ENCODE results near the gene AP1M1. TPM values are rescaled to one million over a fixed set of nuclear protein-coding genes. Genes with fewer than 3 reads are reported as not detected.

Gene AP1M1
- total RNA-seq, 1 experiment from 2014 or later = 88.7 TPM

DNA sequence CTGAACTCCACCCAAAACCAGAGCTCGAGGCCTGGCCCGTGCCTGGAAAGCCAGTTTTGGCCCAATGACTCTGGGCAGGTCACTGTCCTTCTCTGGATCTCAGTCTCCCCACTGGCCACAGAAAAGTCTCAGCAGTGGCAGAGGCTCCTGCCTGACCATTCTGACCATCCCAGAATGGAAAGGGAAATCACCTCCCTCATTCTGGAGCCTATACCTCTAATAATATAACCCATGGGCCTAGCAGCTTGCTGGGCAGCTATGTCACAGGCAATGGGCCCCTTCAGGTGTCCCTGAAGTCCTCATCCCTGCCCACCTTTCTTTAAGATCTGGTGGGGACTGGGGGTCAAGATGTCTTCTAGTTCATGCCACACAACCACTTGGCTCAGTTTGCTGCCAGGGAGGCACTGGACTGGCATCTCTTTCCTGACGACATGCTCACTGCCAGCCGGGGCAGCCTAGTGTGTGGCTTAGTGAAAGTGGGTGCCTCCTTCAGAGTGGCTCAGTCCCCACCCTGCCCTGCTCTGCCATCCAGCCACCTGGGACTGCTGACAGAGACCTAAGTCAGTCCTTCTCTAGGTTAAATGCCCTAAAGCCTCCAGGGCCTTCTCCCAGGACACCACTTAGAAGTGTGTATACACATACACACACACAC lies 62.6 kb downstream of the AP1M1 start:
- Histone ChIP-seq H3K36me3 (ENCODE audit: control insufficient read depth, insufficient read depth, low read length) (no peaks in the 10 kb centered on the region), H3K27me3 (ENCODE audit: control insufficient read depth, insufficient read depth, low read length) (no peaks in the 10 kb centered on the region), H3K4me3 (ENCODE audit: low read depth in 2 of 2, low read length in 2 of 2) (no peak overlapping the region), H3K4me1 (ENCODE audit: control insufficient read depth, insufficient read depth, low read length) (no peaks in the 10 kb centered on the region), H3K27ac (ENCODE audit: low read length) (no peak overlapping the region), H3K9me3 (ENCODE audit: control insufficient read depth, insufficient read depth, low read depth, low read length) (no peaks in the 10 kb centered on the region)
- CTCF ChIA-PET = interaction anchor here (0.6 kb wide), 1 partner anchor 18 kb away, joined by 6 read pairs; no protein-coding TSS in a partner anchor
- in situ Hi-C loops (cut with HindIII; ENCODE audit: low pct_unique_long_range_greater_than_20kb, low sequenced_read_pairs) = no loop called here
- POLR2A ChIA-PET = no interaction called here
- TF ChIP-seq, protein P1, sequence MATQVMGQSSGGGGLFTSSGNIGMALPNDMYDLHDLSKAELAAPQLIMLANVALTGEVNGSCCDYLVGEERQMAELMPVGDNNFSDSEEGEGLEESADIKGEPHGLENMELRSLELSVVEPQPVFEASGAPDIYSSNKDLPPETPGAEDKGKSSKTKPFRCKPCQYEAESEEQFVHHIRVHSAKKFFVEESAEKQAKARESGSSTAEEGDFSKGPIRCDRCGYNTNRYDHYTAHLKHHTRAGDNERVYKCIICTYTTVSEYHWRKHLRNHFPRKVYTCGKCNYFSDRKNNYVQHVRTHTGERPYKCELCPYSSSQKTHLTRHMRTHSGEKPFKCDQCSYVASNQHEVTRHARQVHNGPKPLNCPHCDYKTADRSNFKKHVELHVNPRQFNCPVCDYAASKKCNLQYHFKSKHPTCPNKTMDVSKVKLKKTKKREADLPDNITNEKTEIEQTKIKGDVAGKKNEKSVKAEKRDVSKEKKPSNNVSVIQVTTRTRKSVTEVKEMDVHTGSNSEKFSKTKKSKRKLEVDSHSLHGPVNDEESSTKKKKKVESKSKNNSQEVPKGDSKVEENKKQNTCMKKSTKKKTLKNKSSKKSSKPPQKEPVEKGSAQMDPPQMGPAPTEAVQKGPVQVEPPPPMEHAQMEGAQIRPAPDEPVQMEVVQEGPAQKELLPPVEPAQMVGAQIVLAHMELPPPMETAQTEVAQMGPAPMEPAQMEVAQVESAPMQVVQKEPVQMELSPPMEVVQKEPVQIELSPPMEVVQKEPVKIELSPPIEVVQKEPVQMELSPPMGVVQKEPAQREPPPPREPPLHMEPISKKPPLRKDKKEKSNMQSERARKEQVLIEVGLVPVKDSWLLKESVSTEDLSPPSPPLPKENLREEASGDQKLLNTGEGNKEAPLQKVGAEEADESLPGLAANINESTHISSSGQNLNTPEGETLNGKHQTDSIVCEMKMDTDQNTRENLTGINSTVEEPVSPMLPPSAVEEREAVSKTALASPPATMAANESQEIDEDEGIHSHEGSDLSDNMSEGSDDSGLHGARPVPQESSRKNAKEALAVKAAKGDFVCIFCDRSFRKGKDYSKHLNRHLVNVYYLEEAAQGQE (IDR thresholded peaks at IDR 0.05; ENCODE audit: insufficient read depth in 1 of 2, low read depth in 2 of 2, low read length in 1 of 2) = no peak
- TF ChIP-seq, protein P2, sequence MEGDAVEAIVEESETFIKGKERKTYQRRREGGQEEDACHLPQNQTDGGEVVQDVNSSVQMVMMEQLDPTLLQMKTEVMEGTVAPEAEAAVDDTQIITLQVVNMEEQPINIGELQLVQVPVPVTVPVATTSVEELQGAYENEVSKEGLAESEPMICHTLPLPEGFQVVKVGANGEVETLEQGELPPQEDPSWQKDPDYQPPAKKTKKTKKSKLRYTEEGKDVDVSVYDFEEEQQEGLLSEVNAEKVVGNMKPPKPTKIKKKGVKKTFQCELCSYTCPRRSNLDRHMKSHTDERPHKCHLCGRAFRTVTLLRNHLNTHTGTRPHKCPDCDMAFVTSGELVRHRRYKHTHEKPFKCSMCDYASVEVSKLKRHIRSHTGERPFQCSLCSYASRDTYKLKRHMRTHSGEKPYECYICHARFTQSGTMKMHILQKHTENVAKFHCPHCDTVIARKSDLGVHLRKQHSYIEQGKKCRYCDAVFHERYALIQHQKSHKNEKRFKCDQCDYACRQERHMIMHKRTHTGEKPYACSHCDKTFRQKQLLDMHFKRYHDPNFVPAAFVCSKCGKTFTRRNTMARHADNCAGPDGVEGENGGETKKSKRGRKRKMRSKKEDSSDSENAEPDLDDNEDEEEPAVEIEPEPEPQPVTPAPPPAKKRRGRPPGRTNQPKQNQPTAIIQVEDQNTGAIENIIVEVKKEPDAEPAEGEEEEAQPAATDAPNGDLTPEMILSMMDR (IDR thresholded peaks at IDR 0.05) = no peak
- no peak for TF ChIP-seq SIN3A (IDR thresholded peaks at IDR 0.05; ENCODE audit: borderline replicate concordance, insufficient read depth, low read depth, low read length)
- no peak for TF ChIP-seq TCF7L2 (IDR thresholded peaks at IDR 0.05; ENCODE audit: low read depth, low read length)
- no peak for TF ChIP-seq POLR2AphosphoS5 (IDR thresholded peaks at IDR 0.05; ENCODE audit: low read depth, low read length)
- DNase-seq (ENCODE audit: low read depth, low spot score) (no peak), ATAC-seq (no peak)
- intact Hi-C loops (cut with micrococcal nuclease; ENCODE audit: unreplicated experiment) = no loop called here
- BruUV-seq (replicated peaks) = no TSS peak

DNA sequence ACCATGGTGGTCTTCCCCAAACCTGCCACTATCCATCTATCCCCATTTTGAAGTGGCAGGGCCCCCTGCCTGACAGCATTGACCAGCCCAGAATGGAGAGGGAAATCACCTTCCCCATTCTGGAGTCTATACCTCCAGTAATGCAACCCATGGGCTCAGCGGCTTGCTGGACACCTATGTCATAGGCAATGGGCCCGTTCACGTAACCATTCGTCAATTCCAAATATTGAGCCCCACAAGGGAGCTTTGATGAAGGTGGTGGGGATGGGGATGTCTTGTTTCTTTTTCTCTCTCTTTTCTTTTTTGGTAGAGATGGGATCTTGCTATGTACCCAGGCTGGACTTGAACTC lies 63.1 kb downstream of the AP1M1 start:
- H3K36me3 ChIP-seq (ENCODE audit: control insufficient read depth, insufficient read depth, low read length) = no peaks in the 10 kb centered on the region

More for the DNA sequence above, 63.1 kb downstream of the AP1M1 start:
- TF ChIP-seq, protein P1 (IDR thresholded peaks at IDR 0.05; ENCODE audit: insufficient read depth in 1 of 2, low read depth in 2 of 2, low read length in 1 of 2) = no peak
- TF ChIP-seq POLR2AphosphoS5 (IDR thresholded peaks at IDR 0.05; ENCODE audit: low read depth, low read length) (no peak), SIN3A (IDR thresholded peaks at IDR 0.05; ENCODE audit: borderline replicate concordance, insufficient read depth, low read depth, low read length) (no peak), TCF7L2 (IDR thresholded peaks at IDR 0.05; ENCODE audit: low read depth, low read length) (no peak)
- TF ChIP-seq, protein P2 (IDR thresholded peaks at IDR 0.05) = no peak
- intact Hi-C loops (cut with micrococcal nuclease; ENCODE audit: unreplicated experiment) (no loop called here), in situ Hi-C loops (cut with HindIII; ENCODE audit: low pct_unique_long_range_greater_than_20kb, low sequenced_read_pairs) (no loop called here)
- CTCF ChIA-PET = no interaction called here
- POLR2A ChIA-PET = no interaction called here
- BruUV-seq (replicated peaks) = no TSS peak
- H3K9me3 ChIP-seq (ENCODE audit: control insufficient read depth, insufficient read depth, low read depth, low read length) = no peaks in the 10 kb centered on the region
- ATAC-seq (no peak), DNase-seq (ENCODE audit: low read depth, low spot score) (no peak)
- no peaks in the 10 kb centered on the region for H3K4me1 ChIP-seq (ENCODE audit: control insufficient read depth, insufficient read depth, low read length)
- H3K27ac ChIP-seq (ENCODE audit: low read length) = no peak overlapping the region
- no peak overlapping the region for H3K4me3 ChIP-seq (ENCODE audit: low read depth in 2 of 2, low read length in 2 of 2)
- H3K27me3 ChIP-seq (ENCODE audit: control insufficient read depth, insufficient read depth, low read length) = no peaks in the 10 kb centered on the region

Measured in Panc1 (cell line).